Ascending aorta (tissue), 2 donors: ENCODE data around the gene HMCES. TPM values are rescaled to one million over a fixed set of nuclear protein-coding genes. Genes with fewer than 3 reads are reported as not detected.

ENCODE experiments used
- DNase-seq, 2 donors: peaks; one replicate each; pipeline ENCODE4 v3.0.0-alpha.2; 2019; ENCODE audit warnings: low spot score in 2 of 2
- H3K27ac ChIP-seq, 2 donors: fragments of 200-600 bp; sonication (generic); one replicate each; pipeline ENCODE4 v1.5.1; 2016 to 2017; ENCODE audit warnings: mild to moderate bottlenecking in 1 of 2
- H3K27me3 ChIP-seq: fragments of 200-600 bp; sonication (generic); one replicate; pipeline ENCODE4 v1.5.1; 2017
- H3K36me3 ChIP-seq, 2 donors: fragments of 200-600 bp; sonication (generic); one replicate each; pipeline ENCODE4 v1.5.1; 2016
- H3K4me1 ChIP-seq, 2 donors: fragments of 200-600 bp; sonication (generic); one replicate each; pipeline ENCODE4 v1.5.1; 2016 to 2017; ENCODE audit warnings: mild to moderate bottlenecking in 1 of 2
- H3K4me3 ChIP-seq, 2 donors: fragments of 200-600 bp; sonication (generic); one replicate each; pipeline ENCODE4 v1.5.1; 2016 to 2017; ENCODE audit warnings: mild to moderate bottlenecking in 1 of 2
- H3K9me3 ChIP-seq, 2 donors: fragments of 200-600 bp; sonication (generic); one replicate each; pipeline ENCODE4 v1.5.1; 2016
- intact Hi-C: fragments of 100-400 bp; cut with DNase I; formaldehyde crosslinking; loops from one replicate; pipeline ENCODE4 v1.15.1; 2023
- total RNA-seq: library from RNA; depleted of rRNA; stranded (reverse); fragments of >200 nt; gene quantifications from one replicate; pipeline ENCODE4 v1.1.0, GENCODE V29; 2016
- TF ChIP-seq, protein P1 (sequence below), 3 experiments: fragments of 200-600 bp in 2 of 3; fragments of 450-650 bp in 1 of 3; sonication (generic) in 2 of 3; IDR thresholded peaks; one replicate each; pipeline ENCODE4 v1.5.1; 2016 to 2019; ENCODE audit warnings: antibody characterized with exemption in 3 of 3, mild to moderate bottlenecking in 1 of 3, moderate library complexity in 1 of 3

HMCES gene
- total RNA-seq, 1 donor from 2014 or later = 11.2 TPM

DNA sequence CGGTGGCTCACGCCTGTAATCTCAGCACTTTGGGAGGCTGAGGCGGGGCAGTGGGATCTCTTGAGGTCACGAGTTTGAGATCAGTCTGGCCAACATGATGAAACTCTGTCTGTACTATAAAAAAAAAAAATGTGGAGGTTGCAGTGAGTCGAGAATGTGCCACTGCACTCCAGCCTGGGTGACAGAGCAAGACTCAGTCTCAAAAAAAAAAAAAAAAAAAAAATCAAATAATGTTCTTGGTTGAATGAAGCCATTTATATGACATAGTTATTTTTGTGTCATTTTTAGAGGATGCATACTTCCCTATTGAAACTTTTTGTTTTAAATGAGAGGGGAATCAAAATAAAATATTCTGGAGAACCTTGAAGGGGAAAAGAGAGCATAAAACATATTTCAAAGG, 3.1 kb downstream of the HMCES start:
- H3K4me1 ChIP-seq = peaks cover 0 to 14% of the 10 kb centered on the region in 2 donors
- H3K27me3 ChIP-seq = no peaks in the 10 kb centered on the region
- H3K27ac ChIP-seq = no peak overlapping the region
- intact Hi-C loops = no loop called here
- no peak for DNase-seq
- H3K36me3 ChIP-seq = peaks cover 8 to 16% of the 10 kb centered on the region in 2 donors
- H3K9me3 ChIP-seq = no peaks in the 10 kb centered on the region
- TF ChIP-seq, protein P1, sequence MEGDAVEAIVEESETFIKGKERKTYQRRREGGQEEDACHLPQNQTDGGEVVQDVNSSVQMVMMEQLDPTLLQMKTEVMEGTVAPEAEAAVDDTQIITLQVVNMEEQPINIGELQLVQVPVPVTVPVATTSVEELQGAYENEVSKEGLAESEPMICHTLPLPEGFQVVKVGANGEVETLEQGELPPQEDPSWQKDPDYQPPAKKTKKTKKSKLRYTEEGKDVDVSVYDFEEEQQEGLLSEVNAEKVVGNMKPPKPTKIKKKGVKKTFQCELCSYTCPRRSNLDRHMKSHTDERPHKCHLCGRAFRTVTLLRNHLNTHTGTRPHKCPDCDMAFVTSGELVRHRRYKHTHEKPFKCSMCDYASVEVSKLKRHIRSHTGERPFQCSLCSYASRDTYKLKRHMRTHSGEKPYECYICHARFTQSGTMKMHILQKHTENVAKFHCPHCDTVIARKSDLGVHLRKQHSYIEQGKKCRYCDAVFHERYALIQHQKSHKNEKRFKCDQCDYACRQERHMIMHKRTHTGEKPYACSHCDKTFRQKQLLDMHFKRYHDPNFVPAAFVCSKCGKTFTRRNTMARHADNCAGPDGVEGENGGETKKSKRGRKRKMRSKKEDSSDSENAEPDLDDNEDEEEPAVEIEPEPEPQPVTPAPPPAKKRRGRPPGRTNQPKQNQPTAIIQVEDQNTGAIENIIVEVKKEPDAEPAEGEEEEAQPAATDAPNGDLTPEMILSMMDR (IDR thresholded peaks at IDR 0.05) = no peak
- no peak overlapping the region for H3K4me3 ChIP-seq

DNA sequence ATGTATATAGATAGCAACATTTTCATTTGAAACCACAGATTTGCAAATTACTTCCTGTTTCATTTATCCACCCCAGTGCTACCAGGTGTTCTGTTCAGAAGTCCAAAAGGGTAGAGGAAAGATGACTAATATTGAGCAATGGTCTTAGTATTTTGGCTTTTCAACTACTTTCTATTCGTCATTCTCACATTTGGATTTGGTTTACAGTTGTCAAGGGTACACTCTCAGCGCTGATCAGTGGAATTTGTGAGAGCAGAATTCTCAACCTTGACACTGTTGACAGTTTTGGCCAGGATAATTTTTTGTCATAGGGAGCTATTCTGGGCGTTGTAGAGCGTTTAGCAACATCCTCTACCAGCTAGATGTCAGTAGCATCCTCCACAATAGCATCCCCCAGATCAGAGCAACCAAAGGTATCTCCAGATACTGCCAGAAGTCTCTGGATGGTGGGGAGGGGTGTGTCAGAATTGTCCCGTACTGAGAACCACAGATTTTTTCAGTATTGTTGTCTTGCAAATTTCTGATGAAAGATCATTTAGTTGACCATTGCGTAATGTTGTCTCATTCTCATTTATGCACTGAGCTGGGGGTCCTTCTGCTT, 4.2 kb downstream of the HMCES start:
- no peak overlapping the region for H3K4me3 ChIP-seq
- H3K27ac ChIP-seq = no peak overlapping the region
- intact Hi-C loops = no loop called here
- TF ChIP-seq, protein P1 (IDR thresholded peaks at IDR 0.05) = no peak
- H3K36me3 ChIP-seq = peaks cover 0 to 6% of the 10 kb centered on the region in 2 donors
- DNase-seq = no peak
- no peaks in the 10 kb centered on the region for H3K9me3 ChIP-seq
- H3K4me1 ChIP-seq = peaks cover 0 to 13% of the 10 kb centered on the region in 2 donors
- H3K27me3 ChIP-seq = no peaks in the 10 kb centered on the region

DNA sequence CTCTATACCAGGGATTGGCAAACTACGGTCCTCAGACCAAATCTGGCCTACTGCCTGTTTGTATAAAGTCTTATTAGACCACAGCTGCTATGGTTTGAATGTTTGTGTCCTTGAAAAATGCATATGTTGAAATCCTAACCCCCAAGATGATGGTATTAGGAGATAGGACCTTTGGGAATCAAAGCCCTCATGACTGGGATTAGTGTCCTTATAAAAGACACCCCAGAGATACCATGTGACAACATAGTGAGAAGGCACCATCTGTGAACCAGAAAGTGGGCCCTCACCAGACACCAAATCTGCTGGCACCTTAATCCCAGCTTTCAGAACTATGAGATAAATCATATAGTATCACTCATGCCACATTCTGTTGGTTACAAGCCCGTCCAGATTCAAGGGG, 7.4 kb downstream of the HMCES start:
- DNase-seq = no peak
- Histone ChIP-seq H3K27me3 (no peaks in the 10 kb centered on the region), H3K4me1 (peaks cover 0 to under 1% of the 10 kb centered on the region in 2 donors), H3K4me3 (no peak overlapping the region), H3K9me3 (no peaks in the 10 kb centered on the region), H3K27ac (no peak overlapping the region), H3K36me3 (peaks cover 19 to 25% of the 10 kb centered on the region in 2 donors)
- TF ChIP-seq, protein P1 (IDR thresholded peaks at IDR 0.05) = no peak
- intact Hi-C loops = no loop called here

DNA sequence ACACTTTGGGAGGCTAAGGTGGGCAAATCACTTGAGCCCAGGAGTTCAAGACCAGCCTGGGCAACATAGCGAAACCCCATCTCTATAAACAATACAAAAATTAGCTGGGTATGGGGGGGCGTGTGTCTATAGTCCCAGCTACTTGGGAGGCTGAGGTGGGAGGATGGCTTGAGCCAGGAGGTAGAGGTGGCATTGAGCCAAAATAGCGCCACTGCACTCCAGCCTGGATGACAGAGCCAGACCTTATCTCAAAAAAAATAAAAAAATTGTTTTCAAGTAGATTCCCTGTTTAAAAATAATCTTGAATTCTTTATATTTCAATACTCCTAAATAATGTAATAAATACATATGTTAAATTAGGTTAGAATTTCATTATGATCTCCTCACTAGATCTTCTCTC, 9.8 kb downstream of the HMCES start:
- H3K27me3 ChIP-seq = no peaks in the 10 kb centered on the region
- TF ChIP-seq, protein P1 (IDR thresholded peaks at IDR 0.05) = no peak
- no peak for DNase-seq
- no peaks in the 10 kb centered on the region for H3K4me1 ChIP-seq
- no peak overlapping the region for H3K4me3 ChIP-seq
- intact Hi-C loops = no loop called here
- peaks cover 25 to 42% of the 10 kb centered on the region in 2 donors for H3K36me3 ChIP-seq
- no peaks in the 10 kb centered on the region for H3K9me3 ChIP-seq
- H3K27ac ChIP-seq = no peak overlapping the region

DNA sequence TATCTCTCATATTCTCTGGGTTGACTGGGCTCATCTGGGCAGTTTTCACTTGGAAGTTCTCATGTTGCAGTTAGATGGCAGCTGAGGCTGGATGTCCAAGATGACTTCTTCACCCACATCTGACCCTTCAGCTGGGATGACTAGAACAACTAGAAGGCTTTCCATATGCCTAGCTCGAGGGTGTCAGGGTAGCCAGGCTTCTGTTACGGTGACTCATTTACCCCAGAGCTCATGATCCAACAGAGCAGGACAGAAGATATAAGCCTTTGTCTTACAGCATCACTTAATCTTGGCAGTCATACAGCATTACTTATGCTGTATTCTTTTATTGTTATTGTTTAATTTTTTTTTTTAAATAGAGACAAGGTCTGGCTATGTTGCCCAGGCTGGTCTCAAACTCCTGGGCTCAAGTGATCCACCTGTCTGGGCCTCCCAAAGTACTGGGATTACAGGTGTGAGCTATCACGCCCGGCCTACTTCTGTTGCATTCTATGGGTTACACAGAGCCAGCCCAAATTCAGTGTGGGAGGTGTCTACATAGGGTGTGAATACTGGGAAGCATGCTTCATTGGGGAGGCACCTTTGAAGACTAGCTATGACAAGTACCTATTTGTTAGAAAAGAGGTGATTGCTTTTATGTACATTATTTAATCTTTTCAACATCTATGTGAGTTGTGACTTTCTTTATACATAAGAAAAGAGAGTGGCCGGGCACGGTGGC, 10.7 kb downstream of the HMCES start:
- no peak overlapping the region for H3K4me3 ChIP-seq
- no peaks in the 10 kb centered on the region for H3K27me3 ChIP-seq
- H3K9me3 ChIP-seq = no peaks in the 10 kb centered on the region
- TF ChIP-seq, protein P1 (IDR thresholded peaks at IDR 0.05) = no peak
- no peak for DNase-seq
- H3K27ac ChIP-seq = no peak overlapping the region
- peaks cover 29 to 47% of the 10 kb centered on the region in 2 donors for H3K36me3 ChIP-seq
- intact Hi-C loops = no loop called here
- no peaks in the 10 kb centered on the region for H3K4me1 ChIP-seq
